ENCODE data around the gene EXTL1.

EXTL1 gene

DNA sequence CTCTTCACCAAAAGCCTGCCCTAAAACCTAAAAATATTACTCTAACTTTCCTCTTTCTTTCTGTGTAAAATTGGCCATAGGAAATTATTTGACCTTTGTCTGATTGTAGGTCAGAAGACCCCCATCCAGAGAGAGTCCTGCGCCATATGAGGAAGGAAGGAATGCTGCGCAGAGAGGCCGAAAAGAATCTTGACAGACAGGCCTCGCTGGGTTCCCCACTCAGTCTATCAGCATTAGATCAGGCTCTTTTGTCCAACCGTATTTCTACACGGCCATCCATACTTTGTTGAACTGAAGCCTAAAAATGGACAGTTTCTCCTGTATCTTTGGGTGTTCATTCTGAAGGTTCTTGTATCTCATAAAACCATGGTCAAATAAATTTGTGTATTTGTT lies 28.7 kb downstream of the EXTL1 start:
- Histone ChIP-seq H3K4me1 (ENCODE audit: insufficient read depth, low read length) (no peaks in the 10 kb centered on the region), H3K9me3 (ENCODE audit: control insufficient read depth, insufficient read depth, low read length) (no peaks in the 10 kb centered on the region)

DNA sequence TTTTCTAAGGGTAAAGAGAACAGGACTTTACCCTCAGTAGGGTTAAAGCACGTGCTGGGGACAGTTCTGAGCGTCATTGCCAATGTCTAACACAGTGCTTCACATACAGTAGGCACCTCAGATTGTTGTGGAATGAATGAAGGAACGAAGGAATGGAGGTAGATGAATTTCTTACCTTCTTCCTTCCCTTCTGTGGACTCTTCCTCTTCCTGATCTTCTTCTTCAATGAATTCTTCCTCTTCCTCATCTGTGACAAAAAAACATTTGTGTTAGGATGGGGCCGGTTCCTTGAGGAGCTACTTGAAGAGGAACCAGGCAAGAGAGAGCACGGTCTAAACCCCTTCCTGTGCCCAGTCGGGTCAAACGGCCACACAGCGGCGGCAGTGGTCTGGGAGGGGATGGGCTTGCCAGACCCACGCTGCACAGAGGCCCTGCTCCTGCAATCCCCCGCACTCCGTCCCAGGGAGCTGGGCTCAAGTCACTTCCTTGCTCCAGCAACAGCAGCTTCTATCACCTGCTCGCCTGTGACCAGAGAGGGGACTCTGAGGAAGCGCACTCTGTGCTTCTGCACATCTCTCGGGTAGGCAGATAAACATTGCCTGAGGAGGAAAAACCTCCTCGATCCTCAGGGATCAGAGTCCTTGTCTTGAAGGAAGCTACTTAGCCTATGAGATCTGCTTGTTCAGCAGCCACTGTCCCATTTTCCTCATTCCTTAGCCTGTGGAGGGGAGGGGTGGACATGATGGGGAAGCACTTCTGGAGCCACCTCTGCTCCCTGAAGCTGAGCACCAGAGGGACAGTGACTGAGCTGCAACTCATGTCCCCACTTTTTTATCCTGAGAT lies 32.4 kb downstream of the EXTL1 start:
- Histone ChIP-seq H3K9ac (ENCODE audit: low read depth, low read length) (no peak overlapping the region), H3K9me3 (ENCODE audit: control insufficient read depth, insufficient read depth, low read length) (no peaks in the 10 kb centered on the region), H3K4me1 (ENCODE audit: insufficient read depth, low read length) (no peaks in the 10 kb centered on the region)

More for the DNA sequence above, 28.7 kb downstream of the EXTL1 start:
- Histone ChIP-seq H3K36me3 (ENCODE audit: insufficient read depth, low read length) (no peaks in the 10 kb centered on the region), H3K9ac (ENCODE audit: low read depth, low read length) (no peak overlapping the region)

GRCh38 chr1:26055041-26055440 lies 33.5 kb downstream of the EXTL1 start:
- Histone ChIP-seq H3K4me1 (ENCODE audit: insufficient read depth, low read length) (no peaks in the 10 kb centered on the region), H3K9me3 (ENCODE audit: control insufficient read depth, insufficient read depth, low read length) (no peaks in the 10 kb centered on the region), H3K36me3 (ENCODE audit: insufficient read depth, low read length) (no peaks in the 10 kb centered on the region), H3K9ac (ENCODE audit: low read depth, low read length) (no peak overlapping the region)

More for the DNA sequence above, 32.4 kb downstream of the EXTL1 start:
- no peaks in the 10 kb centered on the region for H3K36me3 ChIP-seq (ENCODE audit: insufficient read depth, low read length)

DNA sequence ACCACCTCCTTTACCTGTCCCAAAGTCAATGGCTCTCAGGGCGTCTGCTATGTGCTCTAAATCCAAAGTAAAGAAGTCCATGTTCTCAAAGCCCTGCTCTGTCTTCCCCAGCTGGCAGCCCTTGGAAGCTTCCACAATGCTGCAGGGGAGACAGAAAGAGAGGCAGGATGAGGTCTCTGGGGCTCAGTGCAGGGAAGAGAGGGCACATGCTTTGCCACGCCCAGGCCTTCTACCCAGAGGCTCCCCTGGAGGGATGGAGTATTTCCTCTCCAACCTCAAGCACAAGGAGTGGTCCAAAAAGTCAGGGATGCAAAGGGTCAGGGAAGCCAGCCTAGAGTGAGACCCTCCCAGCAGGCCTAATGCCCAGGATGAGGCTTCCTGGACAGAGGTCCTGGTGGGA lies 35.6 kb downstream of the EXTL1 start:
- Histone ChIP-seq H3K9ac (ENCODE audit: low read depth, low read length) (no peak overlapping the region), H3K9me3 (ENCODE audit: control insufficient read depth, insufficient read depth, low read length) (no peaks in the 10 kb centered on the region), H3K4me1 (ENCODE audit: insufficient read depth, low read length) (no peaks in the 10 kb centered on the region), H3K36me3 (ENCODE audit: insufficient read depth, low read length) (no peaks in the 10 kb centered on the region)

- no peaks in the 10 kb centered on the region for H3K4me1 ChIP-seq (ENCODE audit: insufficient read depth, low read length)
- H3K36me3 ChIP-seq (ENCODE audit: insufficient read depth, low read length): no peaks in the 10 kb centered on the region
- H3K9ac ChIP-seq (ENCODE audit: low read depth, low read length): no peak overlapping the region
- no peaks in the 10 kb centered on the region for H3K9me3 ChIP-seq (ENCODE audit: control insufficient read depth, insufficient read depth, low read length)
Observed at GRCh38 chr1:26058052-26058595, 36.5 kb downstream of the EXTL1 start.

- no peaks in the 10 kb centered on the region for H3K4me1 ChIP-seq (ENCODE audit: insufficient read depth, low read length)
- H3K9ac ChIP-seq (ENCODE audit: low read depth, low read length): no peak overlapping the region
- H3K36me3 ChIP-seq (ENCODE audit: insufficient read depth, low read length): no peaks in the 10 kb centered on the region
- H3K9me3 ChIP-seq (ENCODE audit: control insufficient read depth, insufficient read depth, low read length): no peaks in the 10 kb centered on the region
Observed at GRCh38 chr1:26059906-26060305, 38.3 kb downstream of the EXTL1 start.

- Histone ChIP-seq H3K9ac (ENCODE audit: low read depth, low read length) (no peak overlapping the region), H3K36me3 (ENCODE audit: insufficient read depth, low read length) (no peaks in the 10 kb centered on the region), H3K4me1 (ENCODE audit: insufficient read depth, low read length) (no peaks in the 10 kb centered on the region), H3K9me3 (ENCODE audit: control insufficient read depth, insufficient read depth, low read length) (no peaks in the 10 kb centered on the region)
Observed at GRCh38 chr1:26060832-26061574, 39.4 kb downstream of the EXTL1 start.

- peaks cover 5% of the 10 kb centered on the region; the same call in 1 of the 2 replicates for H3K4me1 ChIP-seq (ENCODE audit: insufficient read depth, low read length)
- H3K36me3 ChIP-seq (ENCODE audit: insufficient read depth, low read length): no peaks in the 10 kb centered on the region
- no peaks in the 10 kb centered on the region for H3K9me3 ChIP-seq (ENCODE audit: control insufficient read depth, insufficient read depth, low read length)
- no peak overlapping the region for H3K9ac ChIP-seq (ENCODE audit: low read depth, low read length)
Observed at GRCh38 chr1:26064553-26064952, 43.0 kb downstream of the EXTL1 start.

- peaks cover 5% of the 10 kb centered on the region; the same call in 1 of the 2 replicates for H3K4me1 ChIP-seq (ENCODE audit: insufficient read depth, low read length)
- no peaks in the 10 kb centered on the region for H3K36me3 ChIP-seq (ENCODE audit: insufficient read depth, low read length)
- no peak overlapping the region for H3K9ac ChIP-seq (ENCODE audit: low read depth, low read length)
- no peaks in the 10 kb centered on the region for H3K9me3 ChIP-seq (ENCODE audit: control insufficient read depth, insufficient read depth, low read length)
Observed at GRCh38 chr1:26066160-26066559, 44.6 kb downstream of the EXTL1 start.

DNA sequence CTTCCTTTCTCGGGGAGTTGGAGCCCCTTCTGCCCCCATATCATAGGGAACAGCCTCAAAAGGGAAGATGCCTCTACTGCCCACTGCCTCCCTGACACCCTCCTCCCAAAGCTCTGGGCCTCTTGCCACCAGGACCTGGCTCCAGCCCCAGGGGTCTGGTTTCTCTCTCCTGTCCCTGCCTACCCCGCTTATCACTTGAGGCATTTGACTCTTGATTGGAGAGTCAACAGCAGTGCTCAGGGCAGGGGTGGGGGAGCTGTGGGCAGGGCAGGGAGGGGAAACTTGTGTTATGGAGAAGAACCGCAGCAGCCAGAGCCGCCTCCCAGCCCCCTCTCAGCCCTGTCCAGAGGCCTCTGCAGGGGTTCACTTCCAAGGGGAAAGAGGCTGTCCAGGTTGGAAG lies 45.3 kb downstream of the EXTL1 start:
- Histone ChIP-seq H3K9me3 (ENCODE audit: control insufficient read depth, insufficient read depth, low read length) (no peaks in the 10 kb centered on the region), H3K36me3 (ENCODE audit: insufficient read depth, low read length) (no peaks in the 10 kb centered on the region), H3K4me1 (ENCODE audit: insufficient read depth, low read length) (peaks cover 5% of the 10 kb centered on the region; the same call in 1 of the 2 replicates), H3K9ac (ENCODE audit: low read depth, low read length) (no peak overlapping the region)

- Histone ChIP-seq H3K9me3 (ENCODE audit: control insufficient read depth, insufficient read depth, low read length) (no peaks in the 10 kb centered on the region), H3K9ac (ENCODE audit: low read depth, low read length) (no peak within 1 kb of the TSS), H3K36me3 (ENCODE audit: insufficient read depth, low read length) (no peaks in the 10 kb centered on the region), H3K4me1 (ENCODE audit: insufficient read depth, low read length) (peaks cover 5% of the 10 kb centered on the region; the same call in 1 of the 2 replicates)
Observed at GRCh38 chr1:26067432-26067911, 45.9 kb downstream of the EXTL1 start, which contains the start of gene TRIM63. Gene TRIM63, minus strand, starts transcription at chr1:26067630. Its CDS starts 136 bp downstream, at chr1:26067494.

DNA sequence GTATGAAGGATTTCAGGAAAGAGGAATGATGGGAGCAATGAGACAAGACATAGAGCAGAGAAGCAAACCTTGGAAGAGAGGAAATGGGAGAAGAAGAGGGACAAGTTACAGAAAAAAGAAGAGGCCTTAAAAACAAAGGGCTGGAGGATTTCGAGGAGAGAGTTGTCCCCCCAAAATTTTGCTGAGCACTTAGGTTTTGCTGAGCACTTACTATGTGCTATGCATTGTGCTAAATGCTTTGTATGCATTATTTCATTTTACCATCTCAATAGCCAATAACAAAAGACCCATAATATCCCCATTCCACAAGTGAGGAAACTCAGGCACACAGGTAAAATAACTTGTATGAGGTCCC lies 48.3 kb downstream of the EXTL1 start:
- Histone ChIP-seq H3K9me3 (ENCODE audit: control insufficient read depth, insufficient read depth, low read length) (no peaks in the 10 kb centered on the region), H3K36me3 (ENCODE audit: insufficient read depth, low read length) (no peaks in the 10 kb centered on the region), H3K9ac (ENCODE audit: low read depth, low read length) (no peak overlapping the region), H3K4me1 (ENCODE audit: insufficient read depth, low read length) (peaks cover 5% of the 10 kb centered on the region; the same call in 1 of the 2 replicates)

- H3K9me3 ChIP-seq (ENCODE audit: control insufficient read depth, insufficient read depth, low read length): no peaks in the 10 kb centered on the region
- no peaks in the 10 kb centered on the region for H3K36me3 ChIP-seq (ENCODE audit: insufficient read depth, low read length)
- H3K4me1 ChIP-seq (ENCODE audit: insufficient read depth, low read length): peaks cover 5% of the 10 kb centered on the region; the same call in 1 of the 2 replicates
- no peak overlapping the region for H3K9ac ChIP-seq (ENCODE audit: low read depth, low read length)
Observed at GRCh38 chr1:26070296-26070962, 48.9 kb downstream of the EXTL1 start.

- peaks cover 5% of the 10 kb centered on the region; the same call in 1 of the 2 replicates for H3K4me1 ChIP-seq (ENCODE audit: insufficient read depth, low read length)
- no peaks in the 10 kb centered on the region for H3K9me3 ChIP-seq (ENCODE audit: control insufficient read depth, insufficient read depth, low read length)
- no peak overlapping the region for H3K9ac ChIP-seq (ENCODE audit: low read depth, low read length)
- H3K36me3 ChIP-seq (ENCODE audit: insufficient read depth, low read length): no peaks in the 10 kb centered on the region
Observed at GRCh38 chr1:26070963-26071342, 49.4 kb downstream of the EXTL1 start.

Measured in ES-I3 (cell line).